ENCODE results near the gene MAP4K4. TPM values are rescaled to one million over a fixed set of nuclear protein-coding genes. Genes with fewer than 3 reads are reported as not detected.
"Not testable (repeated sequence)": the region's sequence is repeated elsewhere in the genome, so short reads cannot be mapped to it uniquely, and the experiment has no call there.

Gene MAP4K4
- total and polyA plus RNA-seq, 12 donors, result 8.7 to 43.1 (median 21.8) TPM

GRCh38 chr2:101766871-101767739 is 69.6 kb downstream of the MAP4K4 start:
- no peak overlapping the region for H3K4me3 ChIP-seq
- DNase-seq, result no peak
- intact Hi-C loops (cut with DNase I), result no loop called here
- peaks cover 7 to 69% of the 10 kb centered on the region in 2 donors for H3K4me1 ChIP-seq (replicated peaks in 1 of 2)
- no peaks in the 10 kb centered on the region for H3K36me3 ChIP-seq (replicated peaks in 1 of 2)
- 71 to 85% (median 77%) methylated on average over 5 of the region's 5 CpGs for WGBS, 4 donors
- no peaks in the 10 kb centered on the region for H3K27me3 ChIP-seq
- no peaks in the 10 kb centered on the region for H3K9me3 ChIP-seq (replicated peaks in 1 of 3)
- TF ChIP-seq CTCF (IDR thresholded peaks at IDR 0.05), result no peak
- no peak for TF ChIP-seq POLR2A (IDR thresholded peaks at IDR 0.05)
- H3K27ac ChIP-seq, result peak overlapping the region in 2 of 5 donors; percentile 6 to 40

- H3K27ac ChIP-seq, result no peak overlapping the region
- H3K9me3 ChIP-seq (replicated peaks in 1 of 3), result no peaks in the 10 kb centered on the region
- no peaks in the 10 kb centered on the region for H3K36me3 ChIP-seq (replicated peaks in 1 of 2)
- no peak for TF ChIP-seq CTCF (IDR thresholded peaks at IDR 0.05)
- WGBS, 4 donors, result 54 to 66% (median 59%) methylated on average over 4 of the region's 4 CpGs
- H3K4me1 ChIP-seq (replicated peaks in 1 of 2), result peaks cover 7 to 56% of the 10 kb centered on the region in 2 donors
- DNase-seq, result no peak
- no peaks in the 10 kb centered on the region for H3K27me3 ChIP-seq
- H3K4me3 ChIP-seq, result no peak overlapping the region
- intact Hi-C loops (cut with DNase I), result no loop called here
These were observed 71.2 kb downstream of the MAP4K4 start for GRCh38 chr2:101768556-101769220.

GRCh38 chr2:101769726-101770125 is 72.2 kb downstream of the MAP4K4 start:
- H3K36me3 ChIP-seq (replicated peaks in 1 of 2); H3K27ac ChIP-seq; H3K9me3 ChIP-seq (replicated peaks in 1 of 3); H3K27me3 ChIP-seq; DNase-seq; H3K4me3 ChIP-seq; intact Hi-C loops (cut with DNase I): not testable (repeated sequence)
- peaks cover 7 to 47% of the 10 kb centered on the region in 2 donors for H3K4me1 ChIP-seq (replicated peaks in 1 of 2)
- WGBS, 4 donors, result 83 to 95% (median 94%) methylated on average over 3 of the region's 3 CpGs

GRCh38 chr2:101770726-101771125 is 73.2 kb downstream of the MAP4K4 start:
- H3K36me3 ChIP-seq (replicated peaks in 1 of 2), result no peaks in the 10 kb centered on the region
- WGBS, 4 donors, result 58 to 74% (median 70%) methylated on average over 2 of the region's 2 CpGs
- no peaks in the 10 kb centered on the region for H3K27me3 ChIP-seq
- H3K9me3 ChIP-seq (replicated peaks in 1 of 3), result no peaks in the 10 kb centered on the region
- TF ChIP-seq POLR2A (IDR thresholded peaks at IDR 0.05) (no peak), CTCF (IDR thresholded peaks at IDR 0.05) (peak in 3 of 6 experiments; percentile 19 to 33 (median 31))
- DNase-seq, result peak in 1 of 7 donors; percentile 37
- intact Hi-C loops (cut with DNase I), result no loop called here
- peaks cover 7 to 51% of the 10 kb centered on the region in 2 donors for H3K4me1 ChIP-seq (replicated peaks in 1 of 2)
- H3K27ac ChIP-seq, result no peak overlapping the region
- no peak overlapping the region for H3K4me3 ChIP-seq

All from adrenal gland (tissue), 12 donors.